ENCODE data around the gene DNM3. TPM values are rescaled to one million over a fixed set of nuclear protein-coding genes. Genes with fewer than 3 reads are reported as not detected.

Gene DNM3
- total and polyA plus RNA-seq, 2 donors (not counting 1 experiment from before 2014, with no cell fraction given) = 1.0 to 1.3 TPM

GRCh38 chr1:172455451-172455850 is 614.2 kb downstream of the DNM3 start:
- Histone ChIP-seq H4K20me1 (ENCODE audit: control insufficient read depth, insufficient read depth, low read length, poor library complexity, severe bottlenecking) (no peaks in the 10 kb centered on the region), H3K4me2 (replicated peaks; ENCODE audit: low read depth, low read length, poor library complexity, severe bottlenecking) (no peak overlapping the region), H3K27me3 (replicated peaks in 1 of 4; ENCODE audit: control extremely low read depth in 1 of 4, control insufficient read depth in 3 of 4, insufficient read depth in 4 of 4, low read length in 3 of 4) (no peaks in the 10 kb centered on the region), H3K9ac (ENCODE audit: low read length) (no peak overlapping the region), H3K36me3 (replicated peaks in 1 of 2; ENCODE audit: control extremely low read depth in 1 of 2, control insufficient read depth in 1 of 2, extremely low read depth in 1 of 2, insufficient read depth in 2 of 2, low read length in 1 of 2) (no peaks in the 10 kb centered on the region), H3K27ac (ENCODE audit: low read length in 2 of 2) (no peak overlapping the region), H3K79me2 (ENCODE audit: control insufficient read depth, insufficient read depth, low read length) (no peaks in the 10 kb centered on the region), H3K4me3 (ENCODE audit: control extremely low read depth in 1 of 5, extremely low read depth in 1 of 5, insufficient read depth in 1 of 5, low read depth in 2 of 5, low read length in 4 of 5) (no peak overlapping the region), H2AFZ (ENCODE audit: insufficient read depth, low read depth, low read length, poor library complexity, severe bottlenecking) (no peak overlapping the region), H3K4me1 (ENCODE audit: control insufficient read depth in 2 of 2, insufficient read depth in 2 of 2, low read length in 2 of 2) (no peaks in the 10 kb centered on the region), H3K9me3 (ENCODE audit: control extremely low read depth in 1 of 3, control insufficient read depth in 2 of 3, insufficient read depth in 1 of 3, low read length in 2 of 3) (no peaks in the 10 kb centered on the region)
- Mint-ChIP-seq H3K27ac (no peak overlapping the region), H3K9me3 (ENCODE audit: insufficient read depth) (no peaks in the 10 kb centered on the region), H3K4me3 (no peak overlapping the region), H3K4me1 (no peaks in the 10 kb centered on the region), H3K27me3 (peaks cover 5% of the 10 kb centered on the region)
- DNase-seq (no peak), ATAC-seq (ENCODE audit: low read depth) (no peak)
- TF ChIP-seq EZH2 (IDR thresholded peaks at IDR 0.05; ENCODE audit: borderline replicate concordance, insufficient read depth, low read depth, low read length, poor library complexity, severe bottlenecking) (no peak), CTCF (IDR thresholded peaks at IDR 0.05) (no peak)
- intact Hi-C loops (cut with micrococcal nuclease) = no loop called here
- CTCF ChIA-PET = no interaction called here
- WGBS (ENCODE audit: insufficient coverage) = no CpG with 5 or more reads among the region's 1 CpG
- POLR2A ChIA-PET = no interaction called here

GRCh38 chr1:172456344-172456769 is 615.1 kb downstream of the DNM3 start:
- 94% methylated on average over 4 of the region's 5 CpGs for WGBS (ENCODE audit: insufficient coverage)

More at GRCh38 chr1:172456344-172456769, 615.1 kb downstream of the DNM3 start:
- H3K4me3 Mint-ChIP-seq = no peak overlapping the region
- Histone ChIP-seq H3K9ac (ENCODE audit: low read length) (no peak overlapping the region), H3K4me3 (ENCODE audit: control extremely low read depth in 1 of 5, extremely low read depth in 1 of 5, insufficient read depth in 1 of 5, low read depth in 2 of 5, low read length in 4 of 5) (no peak overlapping the region), H3K27ac (ENCODE audit: low read length in 2 of 2) (no peak overlapping the region), H3K4me1 (ENCODE audit: control insufficient read depth in 2 of 2, insufficient read depth in 2 of 2, low read length in 2 of 2) (no peaks in the 10 kb centered on the region), H4K20me1 (ENCODE audit: control insufficient read depth, insufficient read depth, low read length, poor library complexity, severe bottlenecking) (no peaks in the 10 kb centered on the region), H3K79me2 (ENCODE audit: control insufficient read depth, insufficient read depth, low read length) (no peaks in the 10 kb centered on the region), H3K9me3 (ENCODE audit: control extremely low read depth in 1 of 3, control insufficient read depth in 2 of 3, insufficient read depth in 1 of 3, low read length in 2 of 3) (no peaks in the 10 kb centered on the region), H3K36me3 (replicated peaks in 1 of 2; ENCODE audit: control extremely low read depth in 1 of 2, control insufficient read depth in 1 of 2, extremely low read depth in 1 of 2, insufficient read depth in 2 of 2, low read length in 1 of 2) (no peaks in the 10 kb centered on the region), H3K4me2 (replicated peaks; ENCODE audit: low read depth, low read length, poor library complexity, severe bottlenecking) (no peak overlapping the region), H2AFZ (ENCODE audit: insufficient read depth, low read depth, low read length, poor library complexity, severe bottlenecking) (no peak overlapping the region), H3K27me3 (replicated peaks in 1 of 4; ENCODE audit: control extremely low read depth in 1 of 4, control insufficient read depth in 3 of 4, insufficient read depth in 4 of 4, low read length in 3 of 4) (no peaks in the 10 kb centered on the region)
- H3K27ac Mint-ChIP-seq = no peak overlapping the region
- ChIA-PET CTCF (interaction anchor here (1.4 kb wide), 1 partner anchor 12 kb away, joined by 4 read pairs; no protein-coding TSS in a partner anchor), POLR2A (no interaction called here)
- intact Hi-C loops (cut with micrococcal nuclease) = no loop called here
- peaks cover 5% of the 10 kb centered on the region for H3K27me3 Mint-ChIP-seq
- TF ChIP-seq EZH2 (IDR thresholded peaks at IDR 0.05; ENCODE audit: borderline replicate concordance, insufficient read depth, low read depth, low read length, poor library complexity, severe bottlenecking) (no peak), CTCF (IDR thresholded peaks at IDR 0.05) (no peak)
- H3K9me3 Mint-ChIP-seq (ENCODE audit: insufficient read depth) = no peaks in the 10 kb centered on the region
- H3K4me1 Mint-ChIP-seq = no peaks in the 10 kb centered on the region
- no peak for ATAC-seq (ENCODE audit: low read depth)
- DNase-seq = no peak
